Rectal smooth muscle tissue (tissue), 1 donor: ENCODE results near the gene PODXL.
A peak's percentile ranks its signal among the peaks of the same experiment; 100 is the strongest.

ENCODE experiments used
- H3K27ac ChIP-seq: one replicate; pipeline ENCODE4 v1.7.0; 2013; ENCODE audit warnings: low read depth, low read length, inconsistent platforms
- H3K27me3 ChIP-seq: one replicate; pipeline ENCODE4 v1.7.0; 2013; ENCODE audit warnings: low read length; ENCODE audit not compliant: control insufficient read depth, insufficient read depth
- H3K36me3 ChIP-seq: one replicate; pipeline ENCODE4 v1.7.0; 2013; ENCODE audit warnings: low read length; ENCODE audit not compliant: control insufficient read depth, insufficient read depth
- H3K4me1 ChIP-seq: one replicate; pipeline ENCODE4 v1.7.0; 2013; ENCODE audit warnings: low read length; ENCODE audit not compliant: control insufficient read depth, insufficient read depth
- H3K4me3 ChIP-seq: one replicate; pipeline ENCODE4 v1.7.0; 2013; ENCODE audit warnings: low read length
- H3K9ac ChIP-seq: one replicate; pipeline ENCODE4 v1.7.0; 2013; ENCODE audit warnings: low read length

Gene PODXL

DNA sequence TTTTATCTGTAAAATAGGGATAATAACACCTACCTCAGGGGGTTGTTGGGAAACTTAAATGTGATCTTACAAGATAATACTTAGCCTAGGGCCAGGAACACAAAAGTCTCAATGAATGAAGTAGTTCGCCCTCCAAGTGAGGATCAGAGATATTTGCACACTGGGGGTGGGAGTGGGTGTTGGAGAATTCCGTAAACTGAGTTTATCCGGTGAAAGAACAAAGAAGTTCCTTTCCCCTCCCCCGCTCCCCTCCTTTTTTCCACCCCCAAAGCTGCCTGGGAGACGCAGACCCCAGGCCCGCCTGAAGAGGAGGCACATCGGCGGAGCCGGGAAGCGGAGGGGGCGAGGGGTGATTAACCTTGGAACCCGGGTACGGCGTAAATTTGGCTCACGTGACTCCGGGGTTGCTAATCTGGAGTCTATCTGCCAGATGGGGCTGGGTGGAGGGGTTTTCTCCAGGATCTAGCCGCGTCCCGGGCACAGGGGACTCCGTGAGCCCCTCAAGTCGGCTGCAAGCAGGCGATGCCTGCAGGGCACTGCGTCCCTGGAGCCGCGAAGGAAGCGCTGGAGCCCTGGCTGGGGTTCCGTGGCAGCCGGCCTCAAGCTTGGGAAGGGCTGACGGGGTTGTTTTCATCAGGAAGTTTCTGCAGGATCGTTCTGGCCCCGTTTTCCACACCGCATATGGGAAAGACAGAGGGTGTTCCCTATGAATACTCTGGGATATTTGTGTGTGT is 1.4 kb upstream of the PODXL start:
- H3K4me3 ChIP-seq: peak overlapping the region; percentile 50
- H3K27ac ChIP-seq: peak overlapping the region; percentile 30
- peaks cover 6% of the 10 kb centered on the region for H3K27me3 ChIP-seq
- H3K9ac ChIP-seq: no peak overlapping the region
- peaks cover 9% of the 10 kb centered on the region for H3K4me1 ChIP-seq
- H3K36me3 ChIP-seq: no peaks in the 10 kb centered on the region

DNA sequence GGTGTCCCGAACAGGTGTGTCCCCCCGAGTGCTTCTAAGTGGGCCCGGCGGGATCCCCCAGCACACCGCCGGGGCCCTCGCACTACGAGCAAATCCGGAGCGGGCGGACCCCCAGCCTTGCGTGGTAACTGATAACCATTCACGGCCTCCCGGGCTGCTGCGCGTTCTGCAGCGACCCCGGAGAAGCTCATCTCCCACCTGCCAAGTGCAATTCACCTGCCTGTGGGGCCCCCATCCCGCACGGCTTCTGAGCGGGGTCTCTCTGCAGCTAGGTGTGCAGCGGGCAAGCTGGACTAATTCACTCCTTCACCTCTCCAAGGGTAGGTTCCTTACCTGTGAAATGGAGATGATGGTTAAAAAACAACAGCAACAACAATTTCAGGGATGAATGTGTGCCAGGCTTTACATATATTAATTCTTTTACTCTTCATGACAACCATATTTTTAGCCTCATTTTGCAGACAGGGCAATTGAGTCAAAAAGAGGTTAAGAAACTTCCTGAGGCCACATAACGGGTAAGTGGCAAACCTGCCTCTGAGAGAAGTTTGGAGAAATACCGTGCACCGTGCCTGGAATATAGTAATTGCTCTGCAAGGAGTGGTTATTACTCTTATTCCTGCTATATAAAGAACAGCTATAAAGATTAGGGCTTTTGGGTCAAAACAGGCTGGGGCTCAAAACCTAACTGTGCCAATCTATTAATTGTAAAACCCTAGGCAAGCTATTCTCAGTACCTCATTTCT is 652 bp upstream of the PODXL start:
- Histone ChIP-seq H3K4me1 (peaks cover 9% of the 10 kb centered on the region), H3K27ac (no peak overlapping the region), H3K27me3 (peaks cover 6% of the 10 kb centered on the region), H3K9ac (no peak overlapping the region), H3K4me3 (peak overlapping the region; percentile 65), H3K36me3 (no peaks in the 10 kb centered on the region)

DNA sequence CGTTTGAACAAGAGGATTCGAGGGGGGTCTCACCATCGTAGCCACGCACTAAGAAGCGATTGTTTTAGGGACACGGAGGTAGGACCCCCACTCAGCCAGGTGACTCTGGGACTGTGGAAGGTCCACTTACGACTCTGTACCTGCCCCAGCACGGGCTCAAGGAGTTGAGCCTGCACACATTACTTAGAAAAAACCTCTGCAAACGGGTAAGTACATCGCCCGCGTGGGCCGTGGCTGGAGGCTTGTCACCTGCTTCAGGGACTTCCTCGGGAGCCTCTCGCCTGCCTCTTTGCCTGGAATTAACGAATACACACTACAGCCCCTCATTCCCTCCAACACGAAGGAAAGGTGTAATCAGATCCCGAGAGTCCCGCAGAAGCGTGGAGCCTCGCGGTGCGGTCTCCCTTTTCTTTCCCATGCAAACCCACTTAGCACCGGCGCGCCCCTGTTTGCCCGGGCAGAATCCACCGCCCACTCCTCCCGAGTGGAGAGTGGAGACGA is 826 bp downstream of the PODXL start:
- no peaks in the 10 kb centered on the region for H3K36me3 ChIP-seq
- H3K4me1 ChIP-seq: peaks cover 9% of the 10 kb centered on the region
- H3K9ac ChIP-seq: no peak overlapping the region
- H3K27me3 ChIP-seq: peaks cover 6% of the 10 kb centered on the region
- peak overlapping the region; percentile 40 for H3K27ac ChIP-seq
- H3K4me3 ChIP-seq: peak overlapping the region; percentile 65

DNA sequence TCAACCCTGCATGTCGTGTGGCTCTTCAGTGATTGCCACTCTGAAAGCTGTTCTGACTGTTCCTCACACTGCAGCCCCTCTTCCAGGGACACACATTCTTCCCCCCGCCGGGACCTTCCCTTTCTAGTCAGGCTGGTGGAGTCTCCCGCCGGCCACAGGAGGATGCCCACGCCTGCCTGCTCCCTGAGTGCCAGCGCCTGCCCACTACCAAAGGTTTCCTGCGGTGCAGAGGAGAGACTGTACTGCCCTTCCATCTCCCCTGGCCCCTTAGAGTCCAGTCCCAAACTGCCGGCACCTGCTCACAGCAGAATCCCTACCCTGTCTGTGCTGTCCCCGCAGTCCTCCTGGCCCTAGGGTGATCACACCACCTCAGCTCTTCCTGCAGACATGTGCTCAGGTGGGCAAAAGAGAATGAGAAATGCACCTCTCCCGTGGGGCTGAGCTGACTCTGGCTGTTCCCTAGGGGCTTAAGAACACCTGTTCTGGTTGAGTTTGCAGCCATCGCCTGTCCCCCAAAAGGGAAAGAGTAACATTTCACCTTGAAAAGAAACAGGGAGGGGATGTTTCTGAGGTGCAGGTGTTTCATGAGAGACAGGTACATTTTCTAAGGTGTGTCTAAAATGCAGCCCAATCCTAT is 1.4 kb downstream of the PODXL start:
- Histone ChIP-seq H3K27me3 (peaks cover 6% of the 10 kb centered on the region), H3K4me1 (peaks cover 9% of the 10 kb centered on the region), H3K4me3 (peak overlapping the region; percentile 65), H3K36me3 (no peaks in the 10 kb centered on the region), H3K9ac (no peak overlapping the region), H3K27ac (no peak overlapping the region)

DNA sequence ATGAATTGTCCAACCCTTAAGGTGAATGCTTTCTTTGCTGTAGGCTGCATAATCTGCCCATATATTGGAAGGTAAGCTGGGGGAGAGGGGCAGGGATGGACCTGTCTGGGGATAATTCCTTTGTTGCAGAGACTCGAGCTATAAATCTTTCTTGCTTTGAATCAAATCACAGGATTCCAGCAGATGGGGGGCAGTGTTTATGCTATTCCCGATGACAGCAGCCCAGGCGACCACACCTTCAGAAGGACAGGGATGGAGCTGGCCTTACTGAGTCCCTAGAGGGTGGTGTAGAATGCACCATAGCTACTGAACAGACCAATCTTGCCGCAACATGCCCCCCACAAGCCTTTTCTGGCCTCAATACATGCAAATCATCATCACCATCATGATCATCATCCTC is 2.5 kb downstream of the PODXL start:
- H3K27ac ChIP-seq: no peak overlapping the region
- no peak overlapping the region for H3K4me3 ChIP-seq
- H3K36me3 ChIP-seq: no peaks in the 10 kb centered on the region
- peaks cover 9% of the 10 kb centered on the region for H3K4me1 ChIP-seq
- peaks cover 6% of the 10 kb centered on the region for H3K27me3 ChIP-seq
- H3K9ac ChIP-seq: no peak overlapping the region

DNA sequence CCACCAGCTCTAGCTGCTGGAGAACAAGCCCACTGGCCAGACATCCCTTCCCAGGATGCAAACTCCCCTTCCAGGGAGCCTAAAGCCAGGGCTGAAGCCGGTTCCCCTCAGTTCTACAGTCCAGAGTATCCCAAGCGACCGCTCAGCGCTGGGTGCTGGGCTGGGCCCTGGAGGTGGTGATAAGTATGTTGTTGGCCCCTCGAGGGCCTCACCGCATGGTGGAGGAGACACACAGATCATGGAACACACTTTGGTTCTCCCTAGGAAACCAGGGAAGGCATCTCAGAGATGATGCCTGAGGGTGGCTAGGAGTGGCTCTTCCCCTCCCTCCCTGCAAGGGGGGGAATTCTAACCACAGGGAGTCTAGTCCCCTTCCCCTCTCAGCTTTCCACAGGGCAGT is 4.4 kb downstream of the PODXL start:
- Histone ChIP-seq H3K36me3 (no peaks in the 10 kb centered on the region), H3K27ac (no peak overlapping the region), H3K4me1 (peaks cover 3% of the 10 kb centered on the region), H3K9ac (no peak overlapping the region), H3K27me3 (peaks cover 4% of the 10 kb centered on the region), H3K4me3 (no peak overlapping the region)

DNA sequence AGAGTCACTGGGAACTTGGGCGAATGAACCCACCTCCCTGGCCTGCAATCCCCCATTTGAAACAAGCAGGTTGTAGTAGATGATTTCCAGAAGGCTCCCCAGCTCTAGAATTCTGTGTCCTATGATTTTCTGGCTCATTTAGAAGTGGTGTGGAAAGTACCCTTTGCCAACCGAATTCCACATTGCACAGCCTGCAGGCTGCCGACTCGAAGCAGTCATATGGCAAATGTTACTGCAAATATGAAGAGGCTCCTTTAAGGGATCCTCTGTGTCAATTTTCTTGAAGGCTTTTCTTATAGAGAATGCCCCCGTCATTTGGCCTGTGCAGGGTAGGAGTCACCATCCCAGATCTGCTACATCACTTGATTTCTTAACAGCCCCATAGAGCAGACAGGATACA is 5.6 kb downstream of the PODXL start:
- no peak overlapping the region for H3K27ac ChIP-seq

DNA sequence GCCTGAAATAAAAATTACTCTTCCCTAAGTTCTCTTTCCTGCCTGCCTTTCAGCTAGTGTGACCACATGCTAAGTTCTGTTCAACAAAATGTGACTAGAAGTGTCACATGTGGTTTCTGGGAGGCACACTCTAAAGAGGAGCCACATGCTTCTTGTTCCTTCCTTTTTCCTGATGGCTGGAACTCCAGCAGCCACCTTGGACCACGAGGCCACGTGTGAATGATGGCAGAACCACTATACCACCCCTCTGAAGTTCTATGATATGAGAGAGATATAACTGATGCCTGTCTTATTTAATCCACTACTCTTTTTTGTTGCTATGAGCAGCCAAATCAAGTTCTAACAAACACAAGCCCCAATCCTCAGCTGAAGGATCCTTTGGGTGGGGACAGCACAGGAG is 8.1 kb downstream of the PODXL start:
- no peaks in the 10 kb centered on the region for H3K36me3 ChIP-seq
- no peak overlapping the region for H3K9ac ChIP-seq
- peaks cover 13% of the 10 kb centered on the region for H3K4me1 ChIP-seq
- H3K4me3 ChIP-seq: no peak overlapping the region
- H3K27ac ChIP-seq: no peak overlapping the region
- no peaks in the 10 kb centered on the region for H3K27me3 ChIP-seq

More for the DNA sequence above, 5.6 kb downstream of the PODXL start:
- Histone ChIP-seq H3K4me3 (no peak overlapping the region), H3K36me3 (no peaks in the 10 kb centered on the region), H3K4me1 (peaks cover 2% of the 10 kb centered on the region), H3K27me3 (peaks cover 3% of the 10 kb centered on the region), H3K9ac (no peak overlapping the region)

DNA sequence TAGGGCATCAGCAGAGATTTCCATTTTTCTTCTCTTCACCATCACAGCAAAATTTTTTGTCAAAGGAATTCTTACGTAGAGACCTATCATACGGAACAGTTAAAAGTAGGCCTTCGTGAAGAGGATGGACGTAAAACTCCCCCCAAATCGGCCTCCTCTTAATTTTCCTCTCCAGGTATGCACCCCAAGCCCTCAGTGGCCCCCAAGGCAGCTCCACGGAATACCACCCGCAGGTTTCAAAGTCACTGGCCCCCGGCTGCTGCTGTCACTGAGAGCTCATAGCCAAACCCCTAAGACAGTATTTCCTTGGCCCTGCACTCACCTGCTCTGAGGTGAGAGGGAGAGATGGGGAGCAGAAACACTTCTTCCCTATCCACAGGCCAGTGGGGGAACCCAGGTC is 8.8 kb downstream of the PODXL start:
- Histone ChIP-seq H3K4me3 (no peak overlapping the region), H3K4me1 (peaks cover 13% of the 10 kb centered on the region), H3K27me3 (no peaks in the 10 kb centered on the region), H3K9ac (no peak overlapping the region), H3K36me3 (no peaks in the 10 kb centered on the region), H3K27ac (no peak overlapping the region)

DNA sequence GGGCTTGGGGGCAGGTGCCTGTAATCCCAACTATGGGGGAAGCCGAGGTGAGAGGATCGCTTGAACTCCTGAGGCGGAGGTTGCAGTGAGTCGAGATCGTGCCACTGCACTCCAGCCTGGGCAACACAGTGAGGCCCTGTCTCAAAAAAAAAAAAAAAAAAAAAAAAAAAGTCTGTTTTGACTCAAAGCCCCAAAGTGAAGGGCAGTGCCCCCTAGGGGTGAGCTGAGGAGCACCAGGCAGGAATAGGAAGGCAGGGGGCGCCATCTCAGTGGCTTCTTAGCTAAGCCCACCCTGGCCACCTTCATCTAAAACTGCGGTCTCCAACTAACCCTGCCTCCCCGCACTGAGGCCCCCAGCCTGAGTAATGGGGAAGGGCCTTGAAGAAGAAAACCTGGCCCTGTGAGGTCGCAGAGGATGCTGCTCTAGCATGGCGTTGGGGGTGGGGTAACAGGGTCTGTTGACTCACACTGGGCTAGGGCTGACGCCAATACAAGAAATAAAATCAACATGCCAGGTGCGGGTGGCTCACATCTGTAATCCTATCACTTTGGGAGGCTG is 9.8 kb downstream of the PODXL start:
- peaks cover 13% of the 10 kb centered on the region for H3K4me1 ChIP-seq
- no peak overlapping the region for H3K4me3 ChIP-seq
- no peaks in the 10 kb centered on the region for H3K36me3 ChIP-seq
- H3K27ac ChIP-seq: no peak overlapping the region
- no peaks in the 10 kb centered on the region for H3K27me3 ChIP-seq
- no peak overlapping the region for H3K9ac ChIP-seq

DNA sequence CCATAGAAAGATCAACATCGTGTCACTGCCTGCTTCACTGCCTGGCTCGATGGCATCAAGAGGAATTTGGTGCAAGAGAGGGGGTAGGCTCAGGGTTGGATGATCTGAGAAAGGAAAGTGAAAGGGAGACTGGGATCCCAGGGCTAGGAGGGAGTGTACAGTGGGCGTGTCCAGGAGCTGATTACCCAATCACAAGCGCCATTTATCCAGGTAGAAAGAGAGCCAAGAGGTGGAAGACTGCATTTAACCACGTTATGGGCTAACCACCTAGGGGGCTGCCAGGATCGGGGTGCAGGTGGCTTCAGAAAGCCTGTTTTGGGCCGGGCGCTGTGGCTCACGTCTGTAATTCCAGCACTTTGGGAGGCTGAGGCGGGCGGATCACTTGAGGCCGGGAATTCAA is 10.3 kb downstream of the PODXL start:
- Histone ChIP-seq H3K27me3 (no peaks in the 10 kb centered on the region), H3K9ac (no peak overlapping the region), H3K27ac (no peak overlapping the region), H3K36me3 (no peaks in the 10 kb centered on the region), H3K4me3 (peak overlapping the region; percentile 7), H3K4me1 (peaks cover 13% of the 10 kb centered on the region)
